T1000 (cell line): ENCODE data around the gene WDR73.
"Not testable (repeated sequence)": the region's sequence is repeated elsewhere in the genome, so short reads cannot be mapped to it uniquely, and the experiment has no call there.

Experiments
- DNase-seq: peaks from one replicate; lab custom pipeline; 2025; ENCODE audit warnings: mixed read lengths; lab: John Stamatoyannopoulos, UW

WDR73 gene

DNA sequence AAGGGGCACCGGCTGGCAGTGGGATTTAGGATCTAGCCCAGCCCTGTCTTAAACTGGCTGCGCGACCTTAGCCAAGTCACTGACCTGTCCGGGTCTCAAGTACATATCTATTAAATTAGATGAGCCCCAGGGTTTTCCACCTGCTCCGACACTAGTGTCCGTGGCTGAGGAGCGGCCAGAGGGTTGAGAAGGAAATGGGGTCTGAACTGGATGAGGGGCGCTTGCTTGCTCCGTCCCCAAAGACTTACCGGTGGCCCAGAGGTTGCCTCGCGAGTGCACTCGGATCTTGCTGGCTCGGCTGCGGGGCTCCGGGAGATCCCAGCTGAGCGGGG, 3.6 kb upstream of the WDR73 start:
- DNase-seq, result no peak

- no peak for DNase-seq
Observed at GRCh38 chr15:84656972-84657371, 2.9 kb upstream of the WDR73 start.

DNA sequence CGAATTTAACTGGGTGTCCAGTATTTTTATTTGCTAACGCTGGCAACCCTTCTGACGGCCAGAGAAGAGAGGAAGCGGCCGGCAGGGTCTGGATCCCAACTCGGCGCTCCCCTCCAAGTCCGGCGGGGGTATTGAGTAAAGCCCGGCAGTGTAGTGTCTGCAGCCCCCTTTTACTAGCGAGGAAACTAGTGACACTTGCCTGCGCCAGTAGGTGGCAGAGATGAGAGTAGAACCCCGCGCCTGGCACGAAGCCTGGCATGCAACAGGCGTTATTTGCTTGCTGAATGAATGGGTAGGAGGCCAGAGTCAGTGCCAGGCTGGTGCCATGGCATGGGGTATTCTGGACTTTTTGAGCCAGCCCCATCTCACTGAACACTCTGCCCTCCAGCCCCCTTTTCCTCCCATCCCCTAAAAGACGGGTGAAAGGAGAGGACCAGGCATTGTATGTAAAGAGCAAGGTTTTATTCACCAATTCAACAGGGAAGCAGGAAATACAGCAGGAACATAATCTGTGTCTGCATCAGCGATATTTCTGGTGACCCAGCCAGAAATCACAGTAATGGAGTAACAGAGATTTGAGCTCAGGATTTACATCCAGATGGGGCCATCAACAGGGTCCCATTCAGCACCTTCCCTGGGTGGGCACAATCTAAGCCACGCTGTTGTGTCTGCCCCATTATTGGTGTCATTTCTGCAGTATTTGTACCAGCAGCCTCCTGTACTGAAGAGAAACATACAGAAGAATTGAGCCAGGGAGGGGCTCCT, 788 bp upstream of the WDR73 start:
- DNase-seq, result peak; percentile 50

DNA sequence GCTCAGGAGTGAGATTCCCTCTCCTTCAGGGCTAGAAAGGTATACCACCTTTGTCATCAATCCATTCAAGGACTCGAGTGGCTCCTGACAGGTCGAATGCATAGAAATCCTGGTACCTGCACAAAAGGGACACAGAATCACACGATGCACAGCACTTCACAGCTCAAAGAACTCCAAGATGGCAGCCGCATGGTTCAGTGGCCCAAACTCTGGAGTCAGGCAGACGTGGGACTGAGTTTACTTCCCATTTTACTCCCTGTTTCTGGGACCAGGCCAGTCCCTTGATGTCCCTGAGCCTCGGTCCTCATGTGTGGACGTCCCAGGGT, 536 bp downstream of the WDR73 start:
- DNase-seq, result no peak

DNA sequence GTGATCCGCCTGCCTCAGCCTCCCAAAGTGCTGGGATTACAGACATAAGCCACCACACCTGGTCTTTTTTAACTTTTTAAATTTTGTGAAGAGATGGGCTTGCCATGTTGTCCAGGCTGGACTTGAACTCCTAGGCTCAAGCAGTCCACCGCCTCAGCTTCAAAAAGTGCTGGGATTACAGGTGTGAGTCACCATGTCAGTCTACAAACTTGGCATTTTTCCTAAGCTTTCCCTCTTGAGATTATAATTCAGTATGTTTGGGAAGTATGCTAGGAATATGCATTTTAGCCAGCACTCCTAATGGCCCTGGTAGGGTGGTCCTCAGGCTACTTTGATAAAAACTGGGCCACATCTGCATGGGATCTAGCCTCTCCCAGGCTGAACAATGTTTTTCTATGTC, 4.4 kb downstream of the WDR73 start:
- DNase-seq, result no peak

GRCh38 chr15:84648539-84648938, 5.5 kb downstream of the WDR73 start:
- no peak for DNase-seq

DNA sequence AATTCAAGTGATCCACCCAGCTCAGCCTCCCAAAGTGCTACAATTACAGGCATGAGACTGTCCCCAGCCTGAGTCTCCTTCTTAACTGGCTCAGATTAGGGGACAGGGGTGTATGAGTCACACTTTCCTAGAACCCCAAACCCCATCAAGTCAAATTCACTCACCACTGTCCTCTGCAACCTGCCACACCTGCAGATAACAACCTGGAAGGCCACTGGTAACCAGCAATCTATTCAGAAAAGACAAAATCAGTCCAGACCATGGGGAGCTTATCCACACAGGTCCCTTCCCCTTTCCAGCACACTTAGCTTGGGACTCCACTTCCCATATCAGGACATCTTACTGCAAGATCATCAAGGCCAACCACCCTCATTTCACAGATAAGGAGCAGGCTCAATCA, 6.4 kb downstream of the WDR73 start:
- DNase-seq, result no peak

DNA sequence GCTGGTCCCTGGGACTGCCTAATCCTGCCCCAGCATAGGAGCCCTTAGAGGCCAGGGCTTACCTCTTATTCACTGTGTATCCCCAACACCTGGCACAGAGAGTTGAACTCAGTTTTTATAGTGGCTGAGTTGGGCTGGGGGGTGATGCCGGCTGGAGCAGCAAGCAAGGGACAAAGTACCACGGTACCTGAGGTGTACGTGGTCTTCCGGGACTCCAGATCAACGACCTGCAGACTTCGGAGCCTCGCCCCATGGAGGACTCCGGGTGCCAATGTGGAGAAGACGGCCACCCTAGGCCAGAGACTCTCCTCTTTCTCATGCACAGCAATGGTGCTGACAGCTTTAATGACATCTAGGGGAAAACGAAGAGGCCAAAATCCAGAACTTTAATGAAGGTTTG, 8.1 kb downstream of the WDR73 start:
- no peak for DNase-seq

DNA sequence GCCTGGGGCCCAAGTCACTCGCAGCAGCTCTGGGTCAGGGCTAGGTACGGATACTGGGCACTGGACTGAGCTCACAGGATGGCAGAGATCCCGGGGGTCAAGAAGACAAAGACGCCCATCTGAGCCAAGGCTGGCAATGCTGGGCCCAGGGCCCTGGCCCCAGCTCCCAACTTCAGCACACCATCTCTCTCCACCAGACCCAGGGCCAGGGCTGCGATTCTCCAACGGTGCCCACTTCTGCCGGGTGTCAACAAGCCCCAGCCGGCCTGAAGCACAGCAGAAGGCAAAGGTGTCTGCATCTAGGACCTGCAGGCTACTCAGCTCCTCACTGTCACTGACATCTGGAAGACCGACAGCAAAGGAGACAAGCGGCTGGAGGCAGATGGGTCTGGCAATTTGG, 8.6 kb downstream of the WDR73 start:
- DNase-seq, result no peak

DNA sequence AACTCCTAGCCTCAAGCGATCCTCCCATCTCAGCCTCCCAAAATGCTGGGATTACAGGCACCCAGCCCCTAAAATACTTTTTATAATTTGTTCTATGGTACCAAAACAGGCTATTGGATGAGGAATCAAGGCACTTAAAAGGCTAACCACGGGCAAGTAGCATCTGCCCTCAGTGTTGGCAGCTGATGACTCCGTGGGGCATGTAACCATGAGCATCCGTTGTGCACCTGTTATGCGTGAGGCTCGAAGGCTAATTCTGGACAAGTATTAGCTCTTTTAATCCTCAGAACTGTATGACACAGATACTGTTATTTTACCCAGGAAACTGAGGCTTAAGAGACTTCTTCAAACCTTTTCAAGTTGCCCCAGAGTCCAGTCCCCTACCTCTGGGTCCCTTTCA, 10.2 kb downstream of the WDR73 start:
- no peak for DNase-seq

DNA sequence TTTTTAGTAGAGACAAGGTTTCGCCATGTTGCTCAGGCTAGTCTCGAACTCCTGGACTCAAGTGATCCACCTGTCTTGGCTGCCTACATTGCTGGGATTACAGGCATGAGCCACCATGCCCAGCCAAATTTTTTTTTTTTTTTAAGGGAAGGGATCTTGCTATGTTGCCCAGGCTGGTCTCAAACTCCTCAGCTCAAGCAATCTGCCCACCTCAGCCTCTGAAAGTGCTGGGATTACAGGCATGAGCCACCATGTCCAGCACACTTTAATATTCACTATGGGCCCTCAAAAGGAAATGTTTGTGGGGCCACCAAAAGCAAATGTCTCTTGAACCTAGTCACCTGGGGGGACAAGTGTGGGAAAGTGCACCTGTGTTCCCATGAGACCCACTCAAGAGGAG, 11.4 kb downstream of the WDR73 start:
- DNase-seq, result not testable (repeated sequence)

DNA sequence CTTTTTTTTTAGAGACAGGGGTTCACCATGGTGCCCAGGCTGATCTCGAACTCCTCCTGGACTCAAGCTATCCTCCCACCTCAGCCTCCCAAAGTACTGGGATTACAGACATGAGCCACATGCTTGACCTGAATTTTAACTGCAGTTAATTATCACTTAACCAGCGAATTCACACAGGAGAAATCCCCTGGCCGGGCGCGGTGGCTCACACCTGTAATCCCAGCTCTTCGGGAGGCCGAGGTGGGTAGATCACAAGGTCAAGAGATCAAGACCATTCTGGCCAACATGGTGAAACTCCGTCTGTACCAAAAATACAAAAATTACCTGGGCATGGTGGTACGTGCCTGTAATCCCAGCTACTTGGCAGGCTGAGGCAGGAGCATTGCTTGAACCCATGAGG, 12.2 kb downstream of the WDR73 start:
- DNase-seq, result not testable (repeated sequence)

DNA sequence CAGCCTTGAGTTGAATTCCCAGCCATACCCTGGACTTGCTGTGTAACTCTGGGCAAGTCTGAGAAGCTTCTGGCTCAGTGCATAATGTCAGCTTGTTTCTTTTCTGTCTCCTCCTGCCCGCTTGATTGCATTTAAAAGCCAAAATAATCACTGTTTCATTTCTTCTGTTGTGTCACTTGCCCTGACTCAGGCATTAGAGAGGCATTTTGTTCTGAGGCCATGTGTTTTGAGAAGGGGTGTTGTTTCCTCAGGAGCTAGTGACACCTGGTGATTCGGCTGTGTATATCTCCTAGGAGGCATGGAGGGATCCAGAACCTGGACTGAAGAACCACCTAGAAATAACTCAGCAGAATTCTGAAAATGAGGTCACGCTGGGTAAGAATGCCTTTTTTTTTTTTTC, 16.0 kb downstream of the WDR73 start:
- no peak for DNase-seq

GRCh38 chr15:84634228-84634837, 19.8 kb downstream of the WDR73 start:
- no peak for DNase-seq

GRCh38 chr15:84633311-84634227, 20.5 kb downstream of the WDR73 start:
- DNase-seq, result peak; percentile 56

- DNase-seq, result no peak
Observed at GRCh38 chr15:84631706-84632272, 22.3 kb downstream of the WDR73 start.

GRCh38 chr15:84629033-84629432, 25.1 kb downstream of the WDR73 start:
- no peak for DNase-seq

GRCh38 chr15:84625123-84625522, 29.0 kb downstream of the WDR73 start:
- no peak for DNase-seq

GRCh38 chr15:84624359-84624758, 29.7 kb downstream of the WDR73 start:
- no peak for DNase-seq

DNA sequence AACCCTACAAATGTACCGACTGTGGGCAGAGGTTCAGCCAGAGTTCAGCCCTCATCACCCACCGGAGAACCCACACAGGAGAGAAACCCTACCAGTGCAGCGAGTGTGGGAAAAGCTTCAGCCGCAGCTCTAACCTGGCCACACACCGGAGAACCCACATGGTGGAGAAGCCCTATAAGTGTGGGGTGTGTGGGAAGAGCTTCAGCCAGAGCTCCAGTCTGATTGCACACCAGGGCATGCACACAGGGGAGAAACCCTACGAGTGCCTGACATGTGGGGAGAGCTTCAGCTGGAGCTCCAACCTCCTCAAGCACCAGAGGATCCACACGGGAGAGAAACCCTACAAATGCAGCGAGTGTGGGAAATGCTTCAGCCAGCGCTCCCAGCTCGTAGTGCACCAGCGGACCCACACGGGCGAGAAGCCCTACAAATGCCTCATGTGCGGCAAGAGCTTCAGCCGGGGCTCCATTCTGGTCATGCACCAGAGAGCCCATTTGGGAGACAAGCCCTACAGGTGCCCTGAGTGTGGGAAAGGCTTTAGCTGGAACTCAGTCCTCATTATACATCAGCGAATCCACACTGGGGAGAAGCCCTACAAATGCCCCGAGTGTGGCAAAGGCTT, 32.6 kb downstream of the WDR73 start:
- no peak for DNase-seq

DNA sequence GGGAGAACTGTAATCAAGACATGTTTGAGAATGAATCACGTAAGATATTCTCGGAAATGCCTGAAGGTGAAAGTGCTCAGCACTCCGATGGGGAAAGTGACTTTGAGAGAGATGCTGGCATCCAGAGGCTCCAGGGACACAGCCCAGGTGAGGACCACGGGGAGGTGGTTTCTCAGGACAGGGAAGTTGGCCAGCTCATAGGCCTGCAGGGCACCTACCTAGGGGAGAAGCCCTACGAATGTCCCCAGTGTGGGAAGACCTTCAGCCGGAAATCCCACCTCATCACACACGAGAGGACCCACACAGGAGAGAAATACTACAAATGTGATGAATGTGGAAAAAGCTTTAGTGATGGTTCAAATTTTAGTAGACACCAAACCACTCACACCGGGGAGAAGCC, 33.5 kb downstream of the WDR73 start:
- no peak for DNase-seq

DNA sequence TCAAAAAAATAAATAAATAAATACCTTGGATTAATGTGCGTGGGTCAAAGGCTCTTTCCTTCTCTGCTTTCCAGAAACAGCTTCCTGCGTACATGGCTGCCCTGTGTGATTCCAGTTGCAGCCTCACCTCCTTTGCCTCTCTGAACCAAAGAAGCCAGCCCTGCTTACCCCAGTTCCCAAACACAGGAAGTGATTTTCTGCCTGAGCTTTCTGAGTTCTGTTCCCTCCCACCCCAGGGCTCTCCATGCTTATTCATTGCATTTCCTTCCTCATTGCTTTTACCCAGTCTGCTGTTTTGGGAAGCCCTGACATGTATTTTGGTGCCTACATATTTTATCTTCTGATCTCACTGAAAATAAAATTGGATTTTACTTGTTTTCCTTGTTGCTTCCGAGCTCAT, 37.8 kb downstream of the WDR73 start:
- DNase-seq, result no peak
